ENCODE measurements around the gene CDRT4. TPM values are rescaled to one million over a fixed set of nuclear protein-coding genes. Genes with fewer than 3 reads are reported as not detected.

CDRT4 gene
- polyA plus RNA-seq, 1 of the 3 experiments (the other 2 are of a cell fraction): 4.6 TPM

DNA sequence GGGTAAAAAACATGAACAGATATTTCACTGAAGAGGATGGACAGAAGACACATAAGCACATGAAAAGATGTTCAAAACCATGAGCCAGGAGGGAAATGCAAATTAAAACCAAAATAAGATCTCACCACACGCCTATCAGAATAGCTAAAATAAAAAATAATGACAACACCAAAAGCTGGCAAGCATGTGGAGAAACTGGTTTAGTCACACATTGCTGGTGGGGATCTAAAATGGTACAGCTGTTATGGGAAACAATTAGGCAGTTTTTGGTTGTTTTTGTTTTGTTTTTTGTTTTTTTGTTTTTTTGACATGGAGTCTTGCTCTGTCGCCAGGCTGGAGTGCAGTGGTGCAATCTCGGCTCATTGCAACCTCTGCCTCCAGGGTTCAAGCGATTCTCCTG is 81.3 kb downstream of the CDRT4 start:
- Histone ChIP-seq H3K27ac (ENCODE audit: low read depth in 2 of 2, low read length in 1 of 2) (no peak overlapping the region), H3K36me3 (replicated peaks in 1 of 2; ENCODE audit: control insufficient read depth in 1 of 2, insufficient read depth in 2 of 2, low read length in 1 of 2) (no peaks in the 10 kb centered on the region), H3F3A (replicated peaks; ENCODE audit: insufficient read depth) (no peaks in the 10 kb centered on the region), H2AFZ (ENCODE audit: low read depth) (no peak overlapping the region), H3K27me3 (ENCODE audit: insufficient read depth) (no peaks in the 10 kb centered on the region), H3K9ac (no peak overlapping the region), H3K9me3 (no peaks in the 10 kb centered on the region), H4K20me1 (ENCODE audit: insufficient read depth) (no peaks in the 10 kb centered on the region), H3K4me3 (ENCODE audit: low read depth in 2 of 2, low read length in 1 of 2) (no peak overlapping the region), H3K9me2 (no peaks in the 10 kb centered on the region), H3K4me1 (ENCODE audit: control insufficient read depth in 1 of 2, insufficient read depth in 2 of 2, low read depth in 1 of 2, low read length in 1 of 2) (peaks cover 0 to 10% of the 10 kb centered on the region in 2 experiments; a peak in 2 of 4 replicates), H3K79me2 (ENCODE audit: insufficient read depth) (no peaks in the 10 kb centered on the region), H3K4me2 (no peak overlapping the region)
- no peak for DNase-seq
- ChIA-PET POLR2A (no interaction called here), CTCF (no interaction called here)
- TF ChIP-seq FOSL2 (IDR thresholded peaks at IDR 0.05; ENCODE audit: borderline replicate concordance, low read depth) (no peak), RAD21 (IDR thresholded peaks at IDR 0.05; ENCODE audit: low read length) (no peak), RCOR1 (IDR thresholded peaks at IDR 0.05; ENCODE audit: low read length) (no peak), SMC3 (IDR thresholded peaks at IDR 0.05; ENCODE audit: low read depth, low read length) (no peak), YY1 (IDR thresholded peaks at IDR 0.05; ENCODE audit: low read depth) (no peak), NRF1 (IDR thresholded peaks at IDR 0.05; ENCODE audit: low read depth, low read length) (no peak), RXRA (IDR thresholded peaks at IDR 0.05; ENCODE audit: borderline replicate concordance, low read depth) (no peak), MXI1 (IDR thresholded peaks at IDR 0.05; ENCODE audit: low read depth, low read length) (no peak), CHD2 (IDR thresholded peaks at IDR 0.05; ENCODE audit: low read length, partially characterized antibody) (no peak), ELF1 (IDR thresholded peaks at IDR 0.05) (no peak), GATA2 (CRISPR knock-in tag; IDR thresholded peaks at IDR 0.05) (no peak)
- TF ChIP-seq, protein P1, sequence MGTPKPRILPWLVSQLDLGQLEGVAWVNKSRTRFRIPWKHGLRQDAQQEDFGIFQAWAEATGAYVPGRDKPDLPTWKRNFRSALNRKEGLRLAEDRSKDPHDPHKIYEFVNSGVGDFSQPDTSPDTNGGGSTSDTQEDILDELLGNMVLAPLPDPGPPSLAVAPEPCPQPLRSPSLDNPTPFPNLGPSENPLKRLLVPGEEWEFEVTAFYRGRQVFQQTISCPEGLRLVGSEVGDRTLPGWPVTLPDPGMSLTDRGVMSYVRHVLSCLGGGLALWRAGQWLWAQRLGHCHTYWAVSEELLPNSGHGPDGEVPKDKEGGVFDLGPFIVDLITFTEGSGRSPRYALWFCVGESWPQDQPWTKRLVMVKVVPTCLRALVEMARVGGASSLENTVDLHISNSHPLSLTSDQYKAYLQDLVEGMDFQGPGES (IDR thresholded peaks at IDR 0.05; ENCODE audit: low read depth, low read length): no peak
- WGBS (ENCODE audit: low lambda C conversion rate): 86% methylated on average over 4 of the region's 4 CpGs

Other genes starting within 250 kb of the CDRT4 start
- gene PMP22, start 202.3 kb downstream of the CDRT4 start, polyA plus RNA-seq (2012; rRNA removed): 63.0 and 82.5 TPM in 2 replicates
- 0.21 and 0.62 TPM in 2 replicates for gene TEKT3, start 126.0 kb downstream of the CDRT4 start, polyA plus RNA-seq (2012; rRNA removed)
- 4.7 and 5.0 TPM in 2 replicates for gene TVP23C, start 95.9 kb upstream of the CDRT4 start, polyA plus RNA-seq (2012; rRNA removed)
- gene FBXW10B, start 152.1 kb upstream of the CDRT4 start, polyA plus RNA-seq (2012; rRNA removed): 0.46 and 1.7 TPM in 2 replicates
- gene TRIM16, start 216.7 kb upstream of the CDRT4 start, polyA plus RNA-seq (2012; rRNA removed): 24.8 and 30.7 TPM in 2 replicates
- gene ZNF286A, start 232.1 kb upstream of the CDRT4 start, polyA plus RNA-seq (2012; rRNA removed): 16.5 and 17.1 TPM in 2 replicates

Data from SK-N-SH (cell line).